ENCODE data around the gene AXIN2.

- TF ChIP-seq CTCF (IDR thresholded peaks at IDR 0.05; ENCODE audit: borderline replicate concordance, extremely low read depth, low read length, poor library complexity, severe bottlenecking), result no peak
- TF ChIP-seq EZH2 (IDR thresholded peaks at IDR 0.05; ENCODE audit: borderline replicate concordance, low read depth, low read length, severe bottlenecking), result no peak
Measured at GRCh38 chr17:65576939-65577338, 15.5 kb upstream of the AXIN2 start.
